GM19452 (cell line): ENCODE data around the gene ACAA1.
"Not testable (repeated sequence)": the region's sequence is repeated elsewhere in the genome, so short reads cannot be mapped to it uniquely, and the experiment has no call there.

Experiments
- ATAC-seq: cut with Tn5 transposase; IDR thresholded peaks from one replicate; pipeline ENCODE4 v1.9.1; 2021; ENCODE audit not compliant: unreplicated experiment

ACAA1 gene, protein sequence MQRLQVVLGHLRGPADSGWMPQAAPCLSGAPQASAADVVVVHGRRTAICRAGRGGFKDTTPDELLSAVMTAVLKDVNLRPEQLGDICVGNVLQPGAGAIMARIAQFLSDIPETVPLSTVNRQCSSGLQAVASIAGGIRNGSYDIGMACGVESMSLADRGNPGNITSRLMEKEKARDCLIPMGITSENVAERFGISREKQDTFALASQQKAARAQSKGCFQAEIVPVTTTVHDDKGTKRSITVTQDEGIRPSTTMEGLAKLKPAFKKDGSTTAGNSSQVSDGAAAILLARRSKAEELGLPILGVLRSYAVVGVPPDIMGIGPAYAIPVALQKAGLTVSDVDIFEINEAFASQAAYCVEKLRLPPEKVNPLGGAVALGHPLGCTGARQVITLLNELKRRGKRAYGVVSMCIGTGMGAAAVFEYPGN

DNA sequence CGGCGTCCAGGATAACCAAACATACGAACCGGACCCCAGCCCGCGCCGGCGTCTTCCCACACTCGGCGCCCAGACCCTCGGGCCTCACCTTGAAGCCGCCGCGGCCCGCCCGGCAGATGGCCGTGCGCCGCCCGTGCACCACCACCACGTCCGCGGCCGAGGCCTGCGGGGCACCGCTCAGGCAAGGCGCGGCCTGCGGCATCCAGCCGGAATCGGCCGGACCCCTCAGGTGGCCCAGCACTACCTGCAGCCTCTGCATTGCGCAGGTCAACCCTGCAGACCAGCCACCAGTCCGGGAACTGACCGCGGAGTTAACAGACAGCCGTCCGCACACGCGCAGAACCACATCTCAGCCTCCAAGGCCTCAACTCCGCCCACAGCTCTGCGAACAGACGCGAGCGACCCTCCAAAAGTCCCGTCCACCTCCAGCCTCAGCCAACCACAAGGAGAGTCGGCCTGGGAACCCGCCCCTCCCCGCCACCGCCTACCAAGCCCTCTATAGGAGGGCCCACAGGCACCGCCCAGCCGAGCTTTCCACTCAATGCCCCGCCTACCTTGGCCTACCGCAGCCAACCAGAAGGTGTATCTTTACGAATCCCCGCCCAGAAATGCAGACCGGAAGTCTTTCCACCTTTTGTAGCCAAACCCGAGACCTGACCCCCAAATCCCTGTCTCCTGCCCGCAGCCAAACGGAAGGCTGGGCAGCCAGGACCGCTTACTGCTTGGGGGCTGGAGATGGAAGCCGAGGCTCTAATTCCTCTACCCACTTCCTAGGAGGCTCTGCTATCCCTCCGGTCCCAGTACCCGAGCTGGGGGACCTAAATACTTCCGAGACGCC is at the start of gene ACAA1:
ACAA1 (minus strand) TSS at position 351 of the 838 bp plus-strand sequence; CDS start at position 259, 92 bp downstream.
- ATAC-seq = peak; percentile 88

DNA sequence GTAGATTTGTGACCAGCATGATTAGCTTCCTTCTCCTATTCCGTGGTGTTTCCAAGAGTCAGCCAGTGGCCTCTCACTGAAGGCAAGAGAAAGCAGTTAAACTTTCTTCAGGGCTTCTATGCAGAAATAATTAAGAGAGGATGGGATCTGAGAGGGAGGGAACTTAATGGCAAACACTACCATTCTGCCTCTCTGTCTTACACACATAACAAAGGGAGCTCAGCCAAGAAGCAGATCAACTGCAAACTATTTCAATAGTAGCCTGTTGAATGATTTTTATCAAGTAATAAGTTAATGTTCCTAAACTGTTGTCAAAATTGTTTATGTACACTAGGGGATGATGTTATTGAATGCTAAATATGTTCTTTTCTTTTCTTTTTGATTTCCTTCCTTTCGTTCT is 40.3 kb upstream of the ACAA1 start:
- ATAC-seq = no peak

DNA sequence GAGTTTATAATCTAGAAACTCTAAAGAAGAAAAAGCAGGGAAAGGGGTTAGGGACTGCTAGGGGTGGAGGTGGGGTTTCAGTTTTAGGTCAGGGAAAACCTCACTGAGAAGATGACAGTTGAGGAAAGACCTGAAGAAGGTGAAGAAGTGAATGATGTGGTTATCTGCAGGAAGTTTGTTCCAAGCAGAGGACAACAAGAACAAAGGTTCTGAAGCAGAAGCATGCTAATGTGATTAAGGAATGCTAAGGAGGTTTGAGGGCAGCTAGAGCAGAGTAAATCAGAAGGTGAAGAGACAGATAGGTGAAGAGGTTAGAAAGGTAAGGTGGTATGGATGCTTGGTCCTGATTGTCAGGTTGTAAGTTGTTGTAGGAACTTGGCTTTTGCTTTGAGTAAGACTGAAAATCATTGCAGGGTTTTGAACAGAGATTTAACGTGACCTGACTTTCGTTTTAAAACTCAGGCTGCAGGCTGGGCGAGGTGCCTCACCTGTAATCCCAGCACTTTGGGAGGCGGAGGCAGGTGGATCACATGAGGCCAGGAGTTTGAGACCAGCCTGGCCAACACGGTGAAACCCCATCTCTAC is 37.0 kb upstream of the ACAA1 start:
- no peak for ATAC-seq

DNA sequence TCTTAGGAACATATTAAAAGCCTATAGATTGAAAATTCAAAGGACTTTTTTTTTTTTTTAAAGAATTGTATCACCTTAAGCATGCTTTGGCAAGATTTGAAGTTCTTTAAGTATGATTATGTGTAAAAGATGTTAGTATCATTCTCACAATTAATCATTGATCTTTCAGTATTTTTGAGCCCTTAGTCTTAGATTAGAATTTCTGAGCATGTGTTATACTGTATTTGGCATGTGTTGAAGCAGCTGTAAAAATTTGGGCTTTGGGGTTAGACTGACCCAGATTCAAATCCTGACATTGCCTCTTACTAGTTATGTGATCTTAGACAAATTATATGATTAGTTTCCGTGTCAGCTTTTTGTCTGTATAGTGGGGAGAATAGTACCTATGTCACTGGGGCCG is 34.7 kb upstream of the ACAA1 start:
- ATAC-seq = no peak

- ATAC-seq = no peak
These were observed 33.8 kb upstream of the ACAA1 start for GRCh38 chr3:38170722-38171121.

GRCh38 chr3:38169027-38169317 is 32.0 kb upstream of the ACAA1 start:
- ATAC-seq = no peak

DNA sequence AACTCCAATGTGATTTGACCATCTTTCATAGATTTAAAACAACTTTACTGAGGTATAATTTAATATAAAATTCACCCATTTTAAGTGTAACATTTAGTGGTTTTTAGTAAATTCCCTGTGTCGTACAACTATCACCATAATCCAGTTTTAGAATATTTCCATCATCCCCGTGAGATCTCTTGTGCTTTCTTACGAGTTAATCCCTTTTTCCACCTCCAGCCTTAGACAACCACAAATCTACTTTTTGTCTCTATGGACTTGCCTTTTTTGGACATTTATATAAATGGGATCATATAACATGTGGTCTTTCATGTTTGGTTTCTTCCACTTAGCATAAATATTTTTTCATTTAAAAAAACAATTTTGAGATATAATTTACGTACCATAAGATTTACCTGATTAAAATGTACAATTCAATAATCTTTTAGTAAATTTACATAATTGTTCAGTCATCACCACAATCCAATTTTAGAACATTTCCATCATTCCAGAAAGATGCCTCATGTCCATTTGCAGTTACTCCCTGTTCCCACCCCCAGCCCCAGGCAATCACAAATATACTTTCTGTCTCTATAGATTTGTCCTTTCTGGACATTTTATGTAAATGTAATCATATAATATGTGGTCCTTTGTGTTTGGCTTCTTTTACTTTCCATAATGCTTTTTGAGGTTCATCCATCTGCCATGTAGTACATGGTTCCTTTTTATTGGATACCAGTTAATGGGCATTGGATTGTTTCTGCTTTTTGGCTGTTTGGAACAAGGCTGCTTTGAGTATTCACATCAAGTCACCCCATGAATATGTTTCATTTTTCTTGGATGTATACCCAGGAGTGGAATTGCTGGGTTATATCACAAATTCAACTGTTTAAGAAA is 31.5 kb upstream of the ACAA1 start:
- no peak for ATAC-seq

DNA sequence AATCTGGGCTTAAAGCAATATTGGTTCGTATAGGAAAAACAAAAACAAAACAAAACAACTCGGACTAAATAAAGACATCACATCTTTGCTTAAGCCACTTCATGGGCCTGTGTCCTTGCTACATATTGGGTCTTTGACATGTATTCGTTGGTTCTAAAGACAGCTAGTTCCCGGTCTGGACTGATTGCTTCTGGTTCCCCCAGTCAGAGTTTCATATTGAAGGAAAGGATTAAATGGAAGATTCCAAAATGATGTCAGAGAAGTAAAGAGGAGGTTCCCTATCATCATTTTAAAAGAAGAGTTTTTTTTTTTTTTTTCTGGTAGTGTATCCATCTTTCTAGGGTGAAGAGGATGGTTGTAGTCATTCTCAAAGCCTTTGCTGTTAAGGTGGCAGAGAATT is 30.7 kb upstream of the ACAA1 start:
- no peak for ATAC-seq

DNA sequence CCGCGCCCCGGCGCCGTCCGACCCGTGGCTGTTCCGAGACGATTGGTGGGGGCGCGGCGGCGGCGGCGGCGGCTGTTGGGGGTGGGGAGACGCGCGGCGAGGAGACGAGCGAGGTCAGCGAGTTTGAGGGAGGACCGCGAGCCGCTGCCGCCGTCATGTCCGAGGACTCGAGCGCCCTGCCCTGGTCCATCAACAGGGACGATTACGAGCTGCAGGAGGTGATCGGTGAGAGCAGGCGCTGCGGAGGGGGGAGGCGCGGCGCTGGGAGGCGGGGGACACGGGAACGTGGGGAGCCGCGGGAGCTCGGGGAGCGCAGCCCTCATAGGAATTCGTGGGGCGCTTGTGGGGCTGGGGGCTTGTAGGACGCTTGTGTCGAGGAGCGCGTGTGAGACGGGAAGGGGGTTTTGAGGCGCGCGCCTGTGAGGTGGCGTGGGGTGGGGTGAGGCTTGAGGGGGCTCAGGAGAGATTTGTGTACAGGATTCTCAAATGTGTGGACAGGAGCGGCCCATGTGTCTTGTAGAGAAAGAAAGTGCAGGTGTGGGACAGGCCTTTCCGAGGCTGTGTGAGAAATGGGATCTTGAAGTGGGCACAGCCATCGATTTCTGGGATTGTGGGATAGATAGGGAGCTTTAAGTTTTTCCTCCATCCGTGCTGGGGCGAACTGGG is 28.9 kb upstream of the ACAA1 start:
- ATAC-seq = no peak

- ATAC-seq = peak; percentile 93
These were observed 28.2 kb upstream of the ACAA1 start, which contains the start of gene OXSR1 for GRCh38 chr3:38164952-38165721. Gene OXSR1 (plus strand): TSS chr3:38165537. CDS start chr3:38165877, 340 bp downstream.

GRCh38 chr3:38164643-38164951 is 27.7 kb upstream of the ACAA1 start:
- peak; percentile 19 for ATAC-seq

- no peak for ATAC-seq
These were observed 27.1 kb upstream of the ACAA1 start for GRCh38 chr3:38163841-38164642.

GRCh38 chr3:38163117-38163840 is 26.4 kb upstream of the ACAA1 start:
- no peak for ATAC-seq

DNA sequence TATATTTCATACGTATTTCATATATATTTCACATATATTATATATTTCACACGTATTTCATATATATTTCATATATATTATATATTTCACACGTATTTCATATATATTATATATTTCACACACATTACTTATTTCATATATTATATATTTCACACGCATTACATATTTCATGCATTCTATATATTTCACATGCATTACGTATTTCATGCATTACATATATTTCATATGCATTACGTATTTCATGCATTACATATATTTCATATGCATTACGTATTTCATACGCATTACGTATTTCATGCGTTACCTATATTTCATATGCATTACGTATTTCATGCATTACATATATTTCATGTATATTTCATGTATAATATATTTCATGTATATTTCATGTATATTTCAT is 23.8 kb upstream of the ACAA1 start:
- not testable (repeated sequence) for ATAC-seq

DNA sequence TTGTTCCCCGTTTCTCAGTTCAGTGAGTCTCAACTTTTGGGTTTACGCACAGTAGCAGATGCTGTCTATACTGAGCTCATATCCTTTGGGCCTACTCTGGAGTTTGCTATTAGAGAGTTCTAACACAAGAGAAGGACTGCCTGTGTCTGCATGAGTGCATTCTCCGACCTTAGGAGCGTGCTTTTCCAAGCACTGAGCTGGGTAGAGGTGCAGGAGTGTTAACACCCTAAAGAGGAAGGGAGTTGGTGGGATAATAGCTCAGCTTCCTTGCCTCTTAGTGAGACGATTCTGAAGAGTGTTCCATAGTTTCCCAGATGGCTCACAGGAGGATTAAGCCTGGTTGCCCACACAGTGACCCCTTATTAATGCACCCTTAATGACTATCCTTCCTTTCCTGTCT is 21.5 kb upstream of the ACAA1 start:
- ATAC-seq = no peak

GRCh38 chr3:38157595-38157994 is 20.7 kb upstream of the ACAA1 start:
- ATAC-seq = no peak

GRCh38 chr3:38157117-38157516 is 20.2 kb upstream of the ACAA1 start:
- ATAC-seq = no peak

- no peak for ATAC-seq
These were observed 18.9 kb upstream of the ACAA1 start for GRCh38 chr3:38155825-38156224.
